ENCODE data around the gene EIF4E.
"Not testable (repeated sequence)": the region's sequence is repeated elsewhere in the genome, so short reads cannot be mapped to it uniquely, and the experiment has no call there.

The EIF4E gene

GRCh38 chr4:98930311-98930865 is 1.5 kb upstream of the EIF4E start:
- no peak for DNase-seq

GRCh38 chr4:98929341-98930267 is 671 bp upstream of the EIF4E start:
- DNase-seq = no peak

- DNase-seq = no peak
These were observed 815 bp downstream of the EIF4E start for GRCh38 chr4:98928131-98928504.

GRCh38 chr4:98926257-98926656 is 2.7 kb downstream of the EIF4E start:
- not testable (repeated sequence) for DNase-seq

- no peak for DNase-seq
These were observed 7.6 kb downstream of the EIF4E start for GRCh38 chr4:98921292-98921691.

GRCh38 chr4:98919996-98920395 is 8.9 kb downstream of the EIF4E start:
- no peak for DNase-seq

- DNase-seq = not testable (repeated sequence)
These were observed 18.2 kb downstream of the EIF4E start for GRCh38 chr4:98910728-98911127.

- DNase-seq = no peak
These were observed 19.1 kb downstream of the EIF4E start for GRCh38 chr4:98909646-98910401.

- no peak for DNase-seq
These were observed 20.1 kb downstream of the EIF4E start for GRCh38 chr4:98908703-98909262.

- DNase-seq = no peak
These were observed 20.8 kb downstream of the EIF4E start for GRCh38 chr4:98908182-98908581.

GRCh38 chr4:98905839-98906238 is 23.1 kb downstream of the EIF4E start:
- DNase-seq = no peak

GRCh38 chr4:98905297-98905696 is 23.6 kb downstream of the EIF4E start:
- no peak for DNase-seq

GRCh38 chr4:98903963-98904362 is 25.0 kb downstream of the EIF4E start:
- DNase-seq = no peak

GRCh38 chr4:98903561-98903960 is 25.4 kb downstream of the EIF4E start:
- no peak for DNase-seq

GRCh38 chr4:98899277-98899676 is 29.7 kb downstream of the EIF4E start:
- no peak for DNase-seq

- no peak for DNase-seq
These were observed 37.2 kb downstream of the EIF4E start for GRCh38 chr4:98891478-98892337.

- DNase-seq = no peak
These were observed 38.1 kb downstream of the EIF4E start for GRCh38 chr4:98890702-98891455.

GRCh38 chr4:98887145-98887544 is 41.8 kb downstream of the EIF4E start:
- DNase-seq = no peak

- DNase-seq = not testable (repeated sequence)
These were observed 42.6 kb downstream of the EIF4E start for GRCh38 chr4:98886382-98886781.

GRCh38 chr4:98880884-98881283 is 48.0 kb downstream of the EIF4E start:
- DNase-seq = not testable (repeated sequence)

- no peak for DNase-seq
These were observed 49.4 kb downstream of the EIF4E start for GRCh38 chr4:98879515-98879914.

- DNase-seq = no peak
These were observed 55.9 kb downstream of the EIF4E start for GRCh38 chr4:98873059-98873458.
